Activated CD8-positive, alpha-beta memory T cell treated with anti-CD3 and anti-CD28 coated beads, Interleukin-2, amount 50 U/mL, for 1 hour (primary cell): ENCODE measurements around the gene WDR64.
A peak's percentile ranks its signal among the peaks of the same experiment; 100 is the strongest.

ENCODE experiments used
- DNase-seq: peaks from one replicate; pipeline ENCODE4 v3.0.0-alpha.2; 2020; ENCODE audit errors: extremely low read depth

WDR64 gene

DNA sequence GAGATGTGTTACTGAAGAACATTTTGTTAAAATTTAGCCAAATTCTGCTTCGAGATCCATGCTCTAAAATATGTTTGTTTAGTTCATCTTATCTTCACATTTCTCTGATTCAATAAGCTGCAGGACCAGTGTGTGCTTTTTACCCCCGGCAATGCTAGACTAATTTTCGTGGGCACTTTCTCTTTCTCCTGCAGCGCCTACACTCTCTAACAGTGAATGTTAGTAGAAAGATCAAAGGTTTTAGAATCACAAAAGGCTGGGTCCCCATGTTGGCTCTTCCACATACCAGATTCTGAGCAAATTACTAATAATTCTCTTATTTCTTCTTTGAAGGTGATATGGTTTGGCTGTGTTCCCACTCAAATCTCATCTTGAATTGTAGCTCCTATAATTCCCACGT is 20.4 kb upstream of the WDR64 start:
- no peak for DNase-seq

DNA sequence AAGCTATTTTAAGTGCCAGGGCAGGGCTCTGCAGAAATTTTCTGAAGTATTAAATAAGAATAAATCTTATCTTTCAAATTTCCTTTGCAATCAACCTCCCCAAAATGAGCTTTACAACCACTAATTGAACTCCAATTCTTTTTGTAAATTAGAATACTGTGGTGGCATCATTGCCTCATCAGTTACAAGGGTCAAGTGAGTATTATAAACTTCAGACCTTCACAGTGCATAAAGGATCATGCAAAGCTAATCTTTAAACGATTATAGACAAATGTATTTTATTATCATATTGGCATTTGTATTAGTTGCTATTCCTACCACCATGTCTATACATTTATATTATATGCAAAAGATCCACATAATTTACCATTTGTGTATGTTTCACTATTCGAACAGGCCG is 19.1 kb upstream of the WDR64 start:
- DNase-seq, result no peak

DNA sequence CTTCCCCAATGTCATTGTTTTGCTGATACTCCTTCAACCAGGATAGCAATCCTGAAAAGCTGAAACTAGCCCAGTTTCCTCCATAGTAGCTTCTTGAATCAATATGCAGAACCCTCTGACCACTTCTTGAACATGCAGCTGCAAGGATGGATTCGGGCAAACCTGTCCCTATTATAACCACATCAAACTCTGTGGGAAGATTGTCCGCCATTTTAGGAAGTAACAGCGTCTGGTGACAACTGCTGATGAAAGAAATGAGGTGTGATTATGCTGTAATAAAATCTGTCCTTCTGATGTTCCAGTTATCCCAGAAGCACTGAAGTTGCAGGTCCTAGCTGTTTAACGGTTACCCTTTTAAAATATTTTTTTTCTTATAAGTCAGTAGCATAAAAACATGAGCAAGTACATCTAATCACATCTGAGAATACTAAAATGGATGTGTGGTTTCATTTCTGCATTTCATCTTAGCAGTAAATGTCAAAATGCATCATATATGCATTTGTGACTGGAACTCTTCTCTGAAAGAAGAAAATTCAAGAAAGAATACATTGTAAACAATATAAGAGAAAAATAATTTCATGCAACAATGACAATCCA is 16.4 kb upstream of the WDR64 start:
- no peak for DNase-seq

DNA sequence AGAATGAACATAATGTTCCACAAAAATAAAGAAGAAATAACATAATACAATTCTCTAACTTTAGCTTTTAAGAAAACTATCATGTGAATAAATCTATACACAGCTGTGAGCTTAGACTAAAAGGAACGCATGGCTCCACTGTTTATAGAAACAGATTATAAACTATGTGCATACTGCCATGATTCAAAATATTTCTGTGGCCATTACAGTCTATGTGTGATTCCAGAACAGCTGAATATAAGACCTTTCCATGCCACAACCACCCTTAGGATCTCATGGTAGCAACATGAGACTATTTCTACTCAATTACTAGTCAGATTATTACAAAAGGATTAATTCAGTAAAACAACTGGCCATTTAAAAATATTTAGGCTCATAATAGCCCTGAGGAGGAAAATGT is 15.8 kb upstream of the WDR64 start:
- DNase-seq, result no peak

DNA sequence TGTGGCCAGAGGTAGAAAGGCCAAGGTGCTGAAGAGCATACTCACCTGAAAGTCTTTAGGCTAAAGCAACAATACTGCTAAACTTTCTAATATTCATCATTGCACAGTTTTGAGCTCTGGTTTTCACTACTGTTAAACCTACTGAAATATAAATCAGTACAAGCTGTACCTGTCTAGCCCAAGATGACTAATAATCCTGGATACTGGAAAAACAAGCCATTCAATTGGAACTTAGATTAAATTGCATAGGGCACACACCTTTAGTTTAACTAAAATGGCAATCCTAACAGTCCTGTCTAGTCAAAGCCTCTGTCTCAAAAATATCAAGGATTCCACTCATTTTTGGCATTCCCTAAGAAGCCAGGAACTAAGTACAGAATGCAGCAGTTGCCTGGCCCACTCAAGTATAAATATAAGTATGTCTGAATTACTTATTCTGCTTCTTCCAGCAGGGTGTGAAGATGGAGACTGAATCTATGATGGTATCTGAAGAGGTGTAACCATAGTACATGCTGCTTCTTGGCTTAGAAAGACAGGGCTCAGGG is 15.0 kb upstream of the WDR64 start:
- DNase-seq, result no peak

DNA sequence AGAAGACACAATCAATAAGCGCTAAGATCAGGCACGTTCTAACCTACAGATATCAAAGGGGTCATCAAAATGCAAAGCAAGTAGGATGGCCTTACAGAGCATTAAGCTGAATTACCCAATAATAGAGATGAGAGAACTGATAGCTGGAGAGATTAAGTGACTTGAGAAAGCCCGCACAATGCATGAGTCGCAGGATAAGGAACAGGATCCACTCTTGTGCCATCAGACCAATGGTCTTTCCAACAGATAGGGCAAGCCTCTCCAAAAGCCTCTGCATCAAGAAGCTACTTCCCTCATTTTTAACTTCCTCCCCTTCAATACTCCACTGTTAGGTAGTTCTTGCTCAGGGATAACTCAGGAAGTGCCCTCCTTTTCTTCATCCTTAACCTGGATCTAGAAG is 14.5 kb upstream of the WDR64 start:
- DNase-seq, result no peak

DNA sequence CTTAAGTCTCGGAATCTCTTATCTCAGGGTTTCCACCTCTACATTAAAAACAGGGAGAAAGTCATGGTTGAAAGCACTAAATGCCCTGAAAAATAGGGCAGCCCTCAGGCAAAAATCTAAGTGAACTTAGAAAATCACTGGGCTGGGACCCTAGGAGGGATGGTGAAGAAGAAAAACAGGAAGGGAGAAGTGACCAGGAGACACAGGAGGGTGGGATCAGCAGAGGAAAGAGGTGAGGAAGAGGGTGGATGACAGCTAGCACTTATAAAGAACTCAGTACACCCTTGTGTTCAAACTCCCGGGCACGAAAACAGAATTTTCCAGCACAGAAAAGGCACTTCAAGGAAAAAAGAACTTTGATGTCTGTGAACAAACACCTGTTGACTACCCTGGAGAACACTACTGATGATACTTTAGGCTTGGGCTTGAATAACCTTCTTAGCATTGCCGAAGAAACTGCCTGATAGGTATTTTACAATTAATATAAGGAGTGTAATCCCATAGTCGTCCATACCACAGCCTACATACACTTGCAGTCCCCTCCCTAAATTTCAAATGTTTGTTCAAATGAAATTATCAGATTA is 13.9 kb upstream of the WDR64 start:
- no peak for DNase-seq

DNA sequence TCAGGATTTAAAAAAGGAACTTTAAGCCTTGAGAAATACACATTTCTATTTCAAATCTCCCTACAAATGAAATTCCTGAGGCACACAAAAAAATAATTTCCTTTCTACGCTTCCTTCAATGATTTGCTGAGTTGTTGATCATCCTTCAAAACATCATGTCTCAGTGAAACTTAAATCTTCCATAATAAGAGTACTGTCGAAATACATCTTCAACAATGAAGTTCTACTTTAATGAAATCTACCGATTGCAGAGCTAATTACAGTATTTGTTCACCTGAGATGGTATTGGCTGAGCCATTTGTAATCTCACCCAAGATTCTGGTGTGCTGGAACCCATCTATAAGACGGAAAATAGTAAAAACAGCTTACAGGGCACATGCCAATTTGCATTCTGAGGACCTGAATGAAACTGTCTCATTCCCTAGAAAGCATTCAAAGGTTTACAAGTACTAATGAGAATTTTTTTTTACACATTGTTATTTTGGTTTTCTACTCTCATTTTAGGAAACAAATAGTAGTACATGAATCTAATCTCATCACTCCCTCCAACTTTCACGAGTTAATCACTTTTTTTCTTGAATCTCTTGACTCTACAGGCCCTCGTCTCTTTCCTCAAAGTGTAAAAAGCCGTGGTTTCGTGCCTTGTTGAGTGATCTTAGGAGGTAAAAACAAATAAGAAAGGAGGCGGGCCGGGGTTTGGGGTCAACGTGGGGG is 13.0 kb upstream of the WDR64 start:
- DNase-seq, result no peak

DNA sequence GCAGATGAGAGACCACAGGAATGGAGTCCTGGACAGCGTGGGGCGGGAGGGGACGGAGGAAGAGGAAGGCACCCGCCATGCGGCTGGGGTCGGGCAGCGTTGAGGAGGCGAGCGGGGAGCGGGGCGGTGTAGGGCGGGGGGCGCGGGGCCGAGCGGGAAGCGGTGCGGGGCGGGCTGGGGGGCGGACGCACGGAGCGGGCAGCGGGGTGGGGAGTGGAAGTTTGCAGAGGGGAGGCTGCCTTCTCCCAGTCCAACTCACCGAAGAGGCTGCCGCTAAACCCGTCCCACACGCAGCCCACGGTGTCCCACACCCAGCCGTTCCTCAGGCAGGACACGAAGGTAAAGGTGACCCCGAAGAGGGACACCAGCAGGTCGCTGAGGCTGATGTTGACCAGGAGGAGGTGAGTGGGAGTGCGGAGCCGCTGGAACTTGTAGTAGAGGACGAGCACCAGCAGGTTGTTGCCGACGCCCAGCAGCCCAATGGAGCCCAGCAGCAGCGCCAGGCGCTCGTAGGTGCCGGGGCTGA is 12.4 kb upstream of the WDR64 start:
- DNase-seq, result no peak

DNA sequence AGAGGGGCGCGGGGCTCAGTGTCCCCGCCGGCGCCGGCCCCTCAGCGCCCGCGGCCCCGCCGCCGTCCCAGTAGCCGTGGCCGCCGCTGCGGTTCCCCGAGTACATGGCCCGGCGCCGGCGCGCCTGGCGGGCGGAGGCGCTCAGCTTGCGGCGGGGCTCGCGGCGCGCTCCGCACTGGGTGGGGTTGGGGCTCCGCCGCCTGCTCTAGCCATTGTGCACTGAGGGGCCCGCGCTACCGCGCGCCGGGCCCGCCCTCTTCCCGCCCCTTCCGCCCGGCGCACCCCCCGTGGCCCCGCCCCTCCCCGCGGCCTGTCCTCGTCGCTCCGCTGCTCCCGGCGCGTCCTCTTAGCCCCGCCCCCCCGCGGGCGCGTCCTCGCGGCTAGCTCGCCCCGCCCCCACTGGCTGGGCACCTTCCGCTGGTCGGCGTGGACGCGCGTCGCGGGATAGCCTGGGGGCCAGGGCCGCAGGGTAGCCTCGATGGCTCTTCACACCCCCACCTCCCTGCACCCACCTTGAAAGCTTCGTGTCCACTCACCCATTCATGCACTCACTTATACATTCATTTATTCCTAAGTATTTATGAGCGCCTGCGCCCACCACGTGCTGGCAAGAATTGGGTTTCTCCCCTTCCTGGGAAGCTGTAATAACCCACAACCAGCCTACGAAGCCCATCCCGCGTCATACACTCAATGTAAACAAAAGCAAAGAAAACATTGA is 11.8 kb upstream of the WDR64 start, which contains the start of the genes CHML and OPN3:
CHML (minus strand) TSS at position 221 of the 718 bp plus-strand sequence. CDS start 4,603 bp downstream, outside the sequence.
OPN3 (minus strand) TSS at position 221 of the 718 bp plus-strand sequence; CDS start at position 106, 115 bp downstream.
- DNase-seq, result peak; percentile 54

DNA sequence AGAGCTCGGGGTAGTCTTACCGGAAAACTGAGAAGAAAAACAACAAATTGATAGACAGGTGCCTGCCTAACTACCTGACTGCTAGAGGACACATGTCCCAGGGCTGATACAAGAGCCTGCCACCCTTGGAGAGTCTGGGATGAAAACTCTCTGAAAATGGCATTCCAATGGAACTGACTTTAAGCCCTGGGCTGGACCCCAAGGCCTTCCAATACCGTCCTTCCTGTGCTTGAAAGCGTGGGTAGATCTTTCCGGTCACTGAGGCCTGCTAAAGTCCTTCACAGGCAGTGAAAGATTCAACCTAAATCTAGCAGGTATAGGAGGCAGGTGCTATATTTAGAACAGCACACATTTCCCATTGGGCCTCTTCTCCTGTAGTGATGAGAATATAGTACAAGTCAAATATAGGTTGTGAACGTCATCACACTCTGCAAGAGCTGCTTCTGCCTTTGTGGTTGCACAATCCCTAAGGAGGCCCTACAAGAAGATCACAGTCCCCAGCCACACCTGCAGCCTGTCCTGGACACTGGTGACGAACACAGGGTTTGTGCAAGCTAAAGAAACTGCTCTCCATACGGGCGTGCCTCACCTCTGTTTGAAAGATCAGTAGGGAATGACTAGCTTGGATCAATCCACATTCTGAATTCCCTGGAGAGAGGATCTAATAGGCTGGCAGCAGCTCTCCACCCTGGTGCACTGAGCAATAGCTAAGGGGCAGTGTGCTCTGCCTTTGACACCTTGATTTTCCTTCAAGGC is 11.0 kb upstream of the WDR64 start:
- DNase-seq, result no peak

DNA sequence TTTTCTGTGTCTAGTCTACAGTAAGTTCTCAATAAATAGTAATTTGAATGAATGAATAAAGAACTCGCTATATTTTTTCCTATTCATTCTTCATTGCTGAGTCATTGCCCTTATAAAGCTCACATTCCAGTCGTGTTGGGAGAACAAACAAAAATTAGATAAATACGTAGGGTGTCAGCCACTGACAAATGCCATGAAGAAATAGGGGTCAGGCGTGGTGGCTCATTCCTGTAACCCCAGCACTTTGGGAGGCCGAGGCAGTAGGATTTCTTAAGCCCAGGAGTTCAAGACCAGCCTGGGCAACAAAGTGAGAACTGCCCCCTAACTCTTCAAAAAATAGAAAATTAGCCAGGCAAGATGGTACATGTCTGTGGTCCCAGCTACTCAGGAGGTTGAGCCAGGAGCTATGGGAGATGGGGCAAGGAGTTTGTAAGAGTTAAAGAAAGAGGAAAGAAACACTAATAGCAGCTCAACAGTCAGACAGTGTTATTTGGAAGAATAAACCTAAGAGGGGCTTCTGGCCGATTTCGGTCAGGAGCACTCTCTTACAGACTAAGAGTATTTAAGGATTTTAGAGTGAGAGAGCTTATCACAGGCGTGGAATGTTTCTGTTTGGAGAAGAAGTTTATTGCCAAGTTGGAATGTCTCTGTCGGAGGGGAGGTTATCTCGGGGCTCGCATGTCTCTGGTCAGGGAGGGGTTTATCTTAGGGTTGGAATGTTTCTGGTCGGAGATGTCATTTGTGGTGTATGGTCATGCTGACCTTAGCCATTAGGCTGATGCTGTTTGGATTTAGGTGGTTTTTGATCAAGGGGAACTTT is 10.1 kb upstream of the WDR64 start:
- DNase-seq, result no peak

DNA sequence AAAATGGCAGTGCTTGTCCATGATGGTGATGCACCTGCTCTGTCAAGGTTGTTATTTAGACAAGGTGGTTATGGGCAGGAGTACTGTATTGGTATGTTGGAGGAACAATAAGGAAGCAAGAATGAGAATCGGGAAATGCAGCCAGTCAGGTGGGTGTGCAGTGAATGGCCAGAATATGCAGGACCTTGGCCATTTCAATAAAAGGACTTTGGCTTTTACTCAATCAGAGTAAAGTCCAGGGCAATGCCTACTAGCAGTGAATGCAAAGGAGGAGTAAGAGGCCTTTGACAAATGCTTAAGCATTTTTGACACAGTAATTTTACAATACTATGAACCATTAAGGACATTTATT is 9.5 kb upstream of the WDR64 start:
- no peak for DNase-seq

DNA sequence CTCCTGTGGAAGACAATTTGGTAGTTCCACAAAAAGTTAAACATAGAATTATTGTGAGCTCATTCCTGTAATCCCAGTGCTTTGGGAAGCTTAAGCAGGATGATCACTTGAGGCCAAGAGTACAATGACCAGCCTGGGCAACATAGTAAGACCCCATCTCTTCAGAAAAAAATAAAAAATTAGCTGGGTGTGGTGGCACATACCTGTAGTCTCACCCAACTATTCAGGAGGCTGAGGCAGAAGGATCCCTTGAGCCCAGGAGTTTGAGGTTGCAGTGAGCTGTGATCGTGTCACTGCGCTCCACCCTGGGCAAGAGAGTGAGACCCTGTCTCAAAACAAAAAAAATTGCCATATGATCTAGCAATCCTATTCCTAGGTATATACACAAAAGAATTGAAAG is 7.8 kb upstream of the WDR64 start:
- DNase-seq, result no peak

DNA sequence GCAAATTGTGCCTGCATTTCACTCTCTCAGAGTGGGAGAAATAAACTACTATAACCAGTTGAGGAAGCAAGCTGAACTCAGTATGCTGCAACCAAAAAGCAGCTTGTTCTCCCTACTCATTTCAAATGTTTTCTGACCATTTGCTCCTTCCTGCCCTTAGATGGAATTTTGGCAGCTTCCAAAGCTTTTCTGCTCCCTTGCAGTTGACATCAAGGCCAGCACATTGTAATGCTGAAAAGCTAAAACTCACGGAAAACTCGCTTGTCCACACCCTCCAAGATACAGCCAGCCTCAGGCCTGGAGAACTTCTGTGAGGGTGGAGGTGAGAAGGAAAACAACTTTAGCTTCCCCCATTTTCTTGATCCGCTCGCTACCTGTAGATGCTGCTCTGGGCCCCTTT is 6.9 kb upstream of the WDR64 start:
- DNase-seq, result no peak

DNA sequence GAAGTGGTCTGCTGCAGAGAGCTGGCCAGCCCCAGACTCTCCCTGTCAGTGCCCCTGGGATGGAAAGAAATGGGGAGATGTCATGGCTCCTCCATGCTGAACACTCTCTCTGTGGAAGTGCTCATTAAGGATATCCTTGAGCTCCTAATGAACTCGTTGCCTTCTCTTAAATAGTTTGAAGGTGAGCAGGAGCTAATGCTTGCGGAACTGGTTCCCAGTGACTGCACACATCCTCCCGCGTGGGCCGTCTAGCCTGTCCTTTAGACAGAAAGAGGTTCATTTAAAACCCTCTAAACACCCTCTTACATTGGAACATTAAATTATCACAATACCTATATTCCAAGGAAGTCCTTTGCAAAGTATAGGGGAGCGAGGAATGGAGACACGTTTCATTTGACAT is 5.9 kb upstream of the WDR64 start:
- no peak for DNase-seq

DNA sequence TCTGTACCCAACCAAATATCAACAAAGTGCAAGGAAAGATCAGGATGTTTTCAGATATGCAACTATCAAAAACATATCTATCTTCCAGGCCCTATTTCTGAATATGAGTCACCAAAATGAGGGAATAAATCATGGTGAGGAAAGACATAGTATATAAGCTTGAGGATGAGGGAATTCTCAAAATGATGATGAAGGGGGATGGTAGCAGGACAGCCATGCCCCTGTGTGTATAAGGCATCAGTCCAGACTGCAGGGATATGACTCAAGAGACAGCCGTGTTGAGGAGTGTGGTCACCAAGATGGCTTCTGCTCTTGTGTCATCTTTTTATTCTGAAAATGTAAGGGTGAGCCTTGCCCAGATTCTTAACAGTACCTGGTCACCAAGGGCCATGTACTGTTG is 4.4 kb upstream of the WDR64 start:
- DNase-seq, result no peak

DNA sequence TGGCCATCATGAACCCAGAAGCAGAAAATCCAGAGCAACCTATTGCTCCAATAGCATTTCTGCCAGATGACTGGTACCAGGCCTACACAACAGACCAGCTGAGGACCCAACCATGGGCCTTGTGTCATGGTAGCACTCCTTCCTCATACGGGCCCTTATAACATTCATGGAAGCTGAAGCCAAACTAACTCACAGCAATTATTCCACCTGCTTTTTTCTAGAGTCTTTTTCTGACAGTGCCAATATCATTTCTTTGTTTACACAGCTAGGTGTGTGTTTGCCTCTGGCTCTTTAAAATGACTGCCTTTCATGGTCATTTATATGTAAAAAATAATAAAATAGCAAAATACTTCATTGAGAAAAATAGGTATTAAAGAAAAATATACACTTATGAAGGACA is 3.9 kb upstream of the WDR64 start:
- DNase-seq, result no peak

DNA sequence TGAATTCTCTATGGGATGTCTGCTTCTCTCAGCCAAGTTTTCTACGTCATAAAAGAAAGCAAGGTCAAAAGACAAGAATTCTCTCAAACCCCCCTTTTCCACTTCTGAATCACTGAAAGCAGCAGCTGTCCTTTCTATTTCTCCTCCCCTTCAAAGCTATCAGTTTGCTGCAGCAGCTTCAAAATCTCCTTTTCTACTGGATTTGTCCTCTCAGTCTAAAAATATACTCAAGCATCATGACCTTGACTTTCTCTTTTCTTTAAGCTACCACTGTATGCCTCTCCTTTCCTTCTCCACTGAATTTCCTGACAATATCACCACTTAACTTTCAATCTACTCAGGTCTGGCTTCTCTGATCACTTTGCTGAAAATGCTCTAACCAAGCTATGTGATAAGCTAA is 1.9 kb downstream of the WDR64 start:
- no peak for DNase-seq

DNA sequence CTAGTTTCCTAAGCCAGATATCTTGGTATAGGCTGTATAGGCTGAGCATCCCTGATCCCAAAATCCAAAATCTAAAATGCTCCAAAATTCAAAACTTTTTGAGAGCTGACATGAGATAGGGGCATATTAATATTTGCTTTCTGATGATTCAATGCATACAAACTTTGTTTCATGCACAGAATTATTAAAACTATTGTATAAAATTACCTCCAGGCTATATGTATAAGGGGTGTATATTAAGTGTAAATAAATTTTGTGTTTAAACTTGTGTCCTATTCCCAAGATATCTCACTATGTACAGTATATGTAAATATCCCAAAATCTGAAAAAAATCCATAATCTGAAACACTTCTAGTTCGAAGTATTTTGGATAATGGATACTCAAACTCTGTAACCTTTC is 2.6 kb downstream of the WDR64 start:
- DNase-seq, result no peak
